HG03139 (cell line): Measurements from ENCODE around the gene PLA2G2D.

ENCODE experiments used
- ATAC-seq: cut with Tn5 transposase; IDR thresholded peaks from one replicate; pipeline ENCODE4 v1.9.1; 2021; ENCODE audit not compliant: unreplicated experiment

PLA2G2D gene

DNA sequence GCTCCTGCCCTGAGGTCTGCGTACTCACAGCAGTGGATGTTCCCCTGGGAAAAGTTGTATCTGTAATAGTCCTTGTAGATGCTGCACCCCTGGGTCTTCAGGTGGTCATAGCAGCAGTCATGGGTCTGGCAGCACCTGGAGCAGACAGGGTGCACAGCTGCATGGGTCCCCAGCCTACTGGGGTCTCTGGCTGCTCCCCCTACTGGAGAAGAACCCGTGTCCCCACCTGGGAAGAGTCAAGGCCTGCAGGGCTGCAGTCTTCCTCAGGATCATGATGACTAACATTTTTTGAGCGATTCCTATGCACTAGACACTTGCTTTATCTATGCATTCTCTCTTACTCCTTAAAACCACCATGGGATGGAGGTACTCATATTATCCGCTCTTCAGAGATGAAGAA lies 3.9 kb downstream of the PLA2G2D start:
- ATAC-seq, result no peak

DNA sequence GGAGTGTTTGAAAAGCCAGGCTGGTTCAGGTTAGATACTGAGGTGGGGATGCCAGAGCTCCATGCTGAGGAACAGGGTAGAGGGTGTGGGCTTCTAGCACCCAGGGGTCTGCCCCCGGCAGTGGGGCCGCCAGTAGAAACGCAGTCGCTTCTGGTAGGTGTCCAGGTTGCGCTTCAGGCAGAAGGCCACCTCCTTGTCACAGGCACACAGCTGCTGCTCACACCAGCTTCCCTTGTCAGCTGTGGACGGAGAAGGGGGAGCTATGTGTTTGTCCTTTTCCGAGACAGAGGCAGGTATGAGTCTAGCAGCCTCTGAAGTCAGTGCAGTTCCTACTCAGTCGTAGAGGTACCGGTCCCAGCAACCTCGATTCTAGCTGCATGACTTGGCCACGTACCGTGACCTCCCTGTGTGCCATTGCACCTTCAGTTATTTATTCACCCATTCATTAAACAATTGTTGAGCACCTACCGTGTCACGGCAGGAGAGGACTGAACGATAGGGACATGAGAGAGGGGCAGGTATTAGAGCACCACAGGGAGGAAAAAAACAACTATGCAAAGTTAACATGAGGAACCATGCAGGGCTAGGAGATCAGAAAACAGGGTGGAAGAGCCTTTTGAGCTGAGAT lies 5.2 kb downstream of the PLA2G2D start:
- ATAC-seq, result no peak

- ATAC-seq, result no peak
Observed at GRCh38 chr1:20112279-20113000, 6.9 kb downstream of the PLA2G2D start.

GRCh38 chr1:20111452-20111851 lies 7.9 kb downstream of the PLA2G2D start:
- no peak for ATAC-seq

- no peak for ATAC-seq
Observed at GRCh38 chr1:20110679-20111078, 8.7 kb downstream of the PLA2G2D start.

GRCh38 chr1:20109223-20109856 lies 10.0 kb downstream of the PLA2G2D start:
- ATAC-seq, result no peak

DNA sequence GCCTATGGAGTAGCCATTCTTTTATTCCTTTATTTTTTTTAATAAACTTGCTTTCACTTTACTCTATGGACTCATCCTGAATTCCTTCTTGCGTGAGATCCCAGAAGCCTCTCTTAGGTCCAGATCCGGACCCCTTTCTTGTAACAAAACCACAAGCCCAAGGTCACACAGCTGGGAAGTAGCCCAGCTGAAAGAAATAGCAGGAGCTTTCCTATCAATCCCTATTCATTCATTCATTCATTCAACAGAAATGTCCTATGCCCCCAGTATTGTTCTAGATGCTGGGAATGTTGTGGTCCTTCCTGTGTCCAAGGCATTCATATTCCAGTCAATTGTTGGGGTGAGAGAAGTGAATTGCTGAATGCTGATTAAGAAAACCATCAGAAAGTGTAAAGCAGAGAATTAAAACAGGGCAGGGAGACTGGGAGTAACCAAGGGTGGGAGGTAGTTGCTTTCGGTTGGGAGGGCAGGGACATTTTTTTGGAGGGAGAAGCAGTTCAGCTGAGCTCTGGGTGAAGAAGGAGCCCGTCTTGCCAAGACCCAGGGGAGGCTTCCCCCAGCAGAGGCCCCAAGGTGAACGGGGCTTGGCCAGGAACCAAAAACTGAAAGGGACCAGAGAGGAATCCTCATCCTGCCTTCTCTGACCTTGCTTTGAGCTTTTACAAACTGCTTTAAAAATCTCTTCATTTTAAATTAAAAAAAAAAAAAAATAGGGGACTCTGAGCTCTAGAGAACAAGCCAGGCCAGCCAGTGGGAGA lies 10.8 kb downstream of the PLA2G2D start:
- ATAC-seq, result no peak

- ATAC-seq, result no peak
Observed at GRCh38 chr1:20107796-20108195, 11.5 kb downstream of the PLA2G2D start.

- no peak for ATAC-seq
Observed at GRCh38 chr1:20107351-20107750, 12.0 kb downstream of the PLA2G2D start.

DNA sequence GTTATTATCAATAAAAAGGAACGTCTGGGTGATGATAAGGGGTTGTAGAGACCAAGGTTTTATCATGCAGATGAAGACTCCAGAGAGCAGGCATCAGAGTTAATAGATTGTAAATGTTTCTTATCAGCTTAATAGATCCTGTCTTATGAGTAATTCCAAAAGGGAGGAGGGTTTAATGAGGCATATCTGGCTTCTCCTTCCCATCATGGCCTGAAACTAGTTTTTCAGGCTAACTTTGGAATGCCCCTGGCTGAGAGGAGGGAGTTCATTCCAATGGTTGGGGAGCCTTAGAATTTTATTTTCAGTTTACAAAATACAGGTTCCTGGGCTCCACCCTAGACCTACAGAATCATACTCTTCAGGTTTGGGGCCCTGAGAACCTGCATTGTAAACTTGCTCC lies 13.5 kb downstream of the PLA2G2D start:
- ATAC-seq, result no peak

GRCh38 chr1:20102875-20103274 lies 16.5 kb downstream of the PLA2G2D start:
- no peak for ATAC-seq

GRCh38 chr1:20100632-20101355 lies 18.5 kb downstream of the PLA2G2D start:
- no peak for ATAC-seq

DNA sequence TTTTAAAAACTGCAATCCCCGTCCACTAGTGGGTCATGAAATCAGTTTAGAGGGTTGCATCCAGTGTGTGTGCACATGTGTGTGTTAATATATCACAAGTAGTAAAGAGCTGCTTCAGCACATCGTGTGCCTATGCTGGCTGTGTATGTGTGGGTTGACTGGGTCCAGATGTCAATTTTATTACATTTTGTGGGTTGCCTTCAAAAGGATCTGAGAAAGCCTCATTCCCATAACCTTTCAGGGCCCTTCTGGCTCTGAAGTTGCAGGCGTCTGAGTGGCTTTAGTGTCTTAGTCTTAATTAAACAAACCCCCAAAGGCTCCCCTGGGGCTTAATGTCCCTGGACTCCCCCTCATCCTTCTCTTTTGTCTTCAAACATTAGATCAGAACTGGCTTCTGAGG lies 19.8 kb downstream of the PLA2G2D start:
- no peak for ATAC-seq

GRCh38 chr1:20096840-20097447 lies 22.4 kb downstream of the PLA2G2D start:
- ATAC-seq, result no peak

GRCh38 chr1:20095564-20096434 lies 23.5 kb downstream of the PLA2G2D start:
- no peak for ATAC-seq

- no peak for ATAC-seq
Observed at GRCh38 chr1:20093940-20094391, 25.4 kb downstream of the PLA2G2D start.

DNA sequence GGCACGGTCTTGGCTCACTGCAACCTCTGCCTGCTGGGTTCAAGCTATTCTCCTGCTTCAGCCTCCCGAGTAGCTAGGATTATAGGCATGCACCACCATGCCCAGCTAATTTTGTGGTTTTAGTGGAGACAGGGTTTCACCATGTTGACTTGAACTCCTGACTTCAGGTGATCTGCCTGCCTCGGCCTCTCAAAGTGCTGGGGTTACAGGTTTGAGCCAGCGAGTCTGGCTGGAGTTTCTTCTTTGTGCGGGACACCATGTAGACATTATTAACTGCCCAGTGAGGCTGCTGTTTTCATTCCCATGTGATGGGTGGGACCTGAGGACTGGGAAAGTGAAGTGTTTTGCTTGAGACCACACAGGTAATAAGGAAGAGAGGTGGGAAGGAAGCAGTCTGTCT lies 26.0 kb downstream of the PLA2G2D start:
- ATAC-seq, result no peak

DNA sequence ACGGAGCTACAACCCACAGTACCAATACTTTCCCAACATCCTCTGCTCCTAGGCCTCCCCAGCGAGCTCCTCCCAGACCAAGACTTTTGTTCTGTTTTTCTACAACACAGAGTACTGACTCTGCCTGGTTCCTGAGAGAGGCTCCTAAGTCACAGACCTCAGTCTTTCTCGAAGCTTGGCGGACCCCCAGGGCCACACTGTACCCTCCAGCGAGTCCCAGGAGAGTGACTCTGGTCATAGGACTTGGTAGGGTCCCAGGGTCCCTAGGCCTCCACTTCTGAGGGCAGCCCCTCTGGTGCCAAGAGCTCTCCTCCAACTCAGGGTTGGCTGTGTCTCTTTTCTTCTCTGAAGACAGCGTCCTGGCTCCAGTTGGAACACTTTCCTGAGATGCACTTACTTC lies 28.7 kb downstream of the PLA2G2D start:
- no peak for ATAC-seq

GRCh38 chr1:20090119-20090518 lies 29.2 kb downstream of the PLA2G2D start:
- ATAC-seq, result no peak
